GM19395 (cell line): ENCODE data around the gene NCKAP5.

Experiments
- ATAC-seq: cut with Tn5 transposase; IDR thresholded peaks from one replicate; pipeline ENCODE4 v1.9.1; 2021; ENCODE audit warnings: mild to moderate bottlenecking, moderate library complexity; ENCODE audit not compliant: unreplicated experiment

Gene NCKAP5

GRCh38 chr2:133303150-133303549 lies 265.1 kb downstream of the NCKAP5 start:
- ATAC-seq: no peak

GRCh38 chr2:133296401-133296800 lies 271.9 kb downstream of the NCKAP5 start:
- ATAC-seq: no peak

- ATAC-seq: no peak
Measured at GRCh38 chr2:133293544-133294353, 274.5 kb downstream of the NCKAP5 start.

GRCh38 chr2:133292259-133292658 lies 276.0 kb downstream of the NCKAP5 start:
- ATAC-seq: no peak

GRCh38 chr2:133287709-133288108 lies 280.6 kb downstream of the NCKAP5 start:
- ATAC-seq: no peak

- no peak for ATAC-seq
Measured at GRCh38 chr2:133286326-133286922, 281.8 kb downstream of the NCKAP5 start.

GRCh38 chr2:133273031-133273430 lies 295.2 kb downstream of the NCKAP5 start:
- no peak for ATAC-seq

- no peak for ATAC-seq
Measured at GRCh38 chr2:133271105-133271504, 297.2 kb downstream of the NCKAP5 start.

- no peak for ATAC-seq
Measured at GRCh38 chr2:133270550-133270949, 297.7 kb downstream of the NCKAP5 start.

- no peak for ATAC-seq
Measured at GRCh38 chr2:133266926-133267590, 301.2 kb downstream of the NCKAP5 start.

GRCh38 chr2:133266041-133266925 lies 302.0 kb downstream of the NCKAP5 start:
- no peak for ATAC-seq

GRCh38 chr2:133265432-133265949 lies 302.8 kb downstream of the NCKAP5 start:
- no peak for ATAC-seq

- no peak for ATAC-seq
Measured at GRCh38 chr2:133264989-133265401, 303.3 kb downstream of the NCKAP5 start.

GRCh38 chr2:133262893-133263292 lies 305.4 kb downstream of the NCKAP5 start:
- no peak for ATAC-seq

- ATAC-seq: no peak
Measured at GRCh38 chr2:133255360-133255759, 312.9 kb downstream of the NCKAP5 start.

- ATAC-seq: no peak
Measured at GRCh38 chr2:133253793-133254192, 314.5 kb downstream of the NCKAP5 start.

GRCh38 chr2:133252780-133253355 lies 315.4 kb downstream of the NCKAP5 start:
- no peak for ATAC-seq

GRCh38 chr2:133249362-133249761 lies 318.9 kb downstream of the NCKAP5 start:
- ATAC-seq: no peak

- no peak for ATAC-seq
Measured at GRCh38 chr2:133248264-133248663, 320.0 kb downstream of the NCKAP5 start.

- peak; percentile 77 for ATAC-seq
Measured at GRCh38 chr2:133247631-133248030, 320.6 kb downstream of the NCKAP5 start.
